Measurements from ENCODE around the gene CORIN.

Gene CORIN

GRCh38 chr4:47733302-47734175, 104.3 kb downstream of the CORIN start:
- DNase-seq (ENCODE audit: extremely low spot score), result no peak
- TF ChIP-seq NFRKB (IDR thresholded peaks at IDR 0.05) (no peak), FOXM1 (IDR thresholded peaks at IDR 0.05; ENCODE audit: borderline replicate concordance) (no peak), FOXK2 (IDR thresholded peaks at IDR 0.05) (no peak), SP1 (IDR thresholded peaks at IDR 0.05) (no peak), FOXA1 (IDR thresholded peaks at IDR 0.05) (no peak), BHLHE40 (IDR thresholded peaks at IDR 0.05; ENCODE audit: borderline replicate concordance) (no peak)
- ChIA-PET CTCF (no interaction called here), POLR2A (no interaction called here)

GRCh38 chr4:47731182-47731581, 106.7 kb downstream of the CORIN start:
- TF ChIP-seq ZNF384 (IDR thresholded peaks at IDR 0.05) (no peak), TARDBP (IDR thresholded peaks at IDR 0.05) (no peak), CTBP1 (IDR thresholded peaks at IDR 0.05; ENCODE audit: borderline replicate concordance) (no peak), HDGF (IDR thresholded peaks at IDR 0.05; ENCODE audit: borderline replicate concordance) (no peak)
- DNase-seq (ENCODE audit: extremely low spot score), result no peak
- ChIA-PET CTCF (no interaction called here), POLR2A (no interaction called here)

GRCh38 chr4:47729131-47729680, 108.7 kb downstream of the CORIN start:
- ChIA-PET CTCF (no interaction called here), POLR2A (no interaction called here)
- DNase-seq (ENCODE audit: extremely low spot score), result no peak
- TF ChIP-seq HDGF (IDR thresholded peaks at IDR 0.05; ENCODE audit: borderline replicate concordance), result no peak
- TF ChIP-seq L3MBTL2 (conservative IDR thresholded peaks at IDR 0.05), result no peak
- no peak for TF ChIP-seq ZNF384 (IDR thresholded peaks at IDR 0.05)
- no peak for TF ChIP-seq ARNT (IDR thresholded peaks at IDR 0.05)
- TF ChIP-seq CTBP1 (IDR thresholded peaks at IDR 0.05; ENCODE audit: borderline replicate concordance), result no peak
- no peak for TF ChIP-seq FOXA1 (IDR thresholded peaks at IDR 0.05)
- TF ChIP-seq FOXK2 (IDR thresholded peaks at IDR 0.05), result no peak
- no peak for TF ChIP-seq FOXM1 (IDR thresholded peaks at IDR 0.05; ENCODE audit: borderline replicate concordance)
- TF ChIP-seq SP1 (IDR thresholded peaks at IDR 0.05), result no peak
- no peak for TF ChIP-seq NFRKB (IDR thresholded peaks at IDR 0.05)
- TF ChIP-seq SUZ12 (IDR thresholded peaks at IDR 0.05), result no peak
- no peak for TF ChIP-seq TARDBP (IDR thresholded peaks at IDR 0.05)
- TF ChIP-seq BHLHE40 (IDR thresholded peaks at IDR 0.05; ENCODE audit: borderline replicate concordance), result no peak

GRCh38 chr4:47721892-47722575, 115.8 kb downstream of the CORIN start:
- CTCF ChIA-PET, result no interaction called here
- POLR2A ChIA-PET, result no interaction called here
- TF ChIP-seq FOXK2 (IDR thresholded peaks at IDR 0.05), result no peak
- no peak for DNase-seq (ENCODE audit: extremely low spot score)

- POLR2A ChIA-PET, result no interaction called here
- CTCF ChIA-PET, result no interaction called here
- no peak for DNase-seq (ENCODE audit: extremely low spot score)
- no peak for TF ChIP-seq FOXK2 (IDR thresholded peaks at IDR 0.05)
Observed at GRCh38 chr4:47721485-47721884, 116.4 kb downstream of the CORIN start.

GRCh38 chr4:47720787-47721186, 117.1 kb downstream of the CORIN start:
- POLR2A ChIA-PET, result no interaction called here
- no peak for DNase-seq (ENCODE audit: extremely low spot score)
- no peak for TF ChIP-seq SUZ12 (IDR thresholded peaks at IDR 0.05)
- TF ChIP-seq NFRKB (IDR thresholded peaks at IDR 0.05), result no peak
- TF ChIP-seq ARNT (IDR thresholded peaks at IDR 0.05), result no peak
- no peak for TF ChIP-seq LEF1 (IDR thresholded peaks at IDR 0.05; ENCODE audit: borderline replicate concordance)
- TF ChIP-seq L3MBTL2 (conservative IDR thresholded peaks at IDR 0.05), result no peak
- TF ChIP-seq HDGF (IDR thresholded peaks at IDR 0.05; ENCODE audit: borderline replicate concordance), result no peak
- no peak for TF ChIP-seq SP1 (IDR thresholded peaks at IDR 0.05)
- TF ChIP-seq CTBP1 (IDR thresholded peaks at IDR 0.05; ENCODE audit: borderline replicate concordance), result no peak
- no peak for TF ChIP-seq BHLHE40 (IDR thresholded peaks at IDR 0.05; ENCODE audit: borderline replicate concordance)
- no peak for TF ChIP-seq FOXM1 (IDR thresholded peaks at IDR 0.05; ENCODE audit: borderline replicate concordance)
- TF ChIP-seq FOXK2 (IDR thresholded peaks at IDR 0.05), result no peak
- no peak for TF ChIP-seq ELF4 (IDR thresholded peaks at IDR 0.05)
- TF ChIP-seq ZNF384 (IDR thresholded peaks at IDR 0.05), result no peak
- no peak for TF ChIP-seq FOXA1 (IDR thresholded peaks at IDR 0.05)
- TF ChIP-seq PKNOX1 (IDR thresholded peaks at IDR 0.05), result no peak
- TF ChIP-seq TARDBP (IDR thresholded peaks at IDR 0.05), result no peak
- CTCF ChIA-PET, result no interaction called here

DNA sequence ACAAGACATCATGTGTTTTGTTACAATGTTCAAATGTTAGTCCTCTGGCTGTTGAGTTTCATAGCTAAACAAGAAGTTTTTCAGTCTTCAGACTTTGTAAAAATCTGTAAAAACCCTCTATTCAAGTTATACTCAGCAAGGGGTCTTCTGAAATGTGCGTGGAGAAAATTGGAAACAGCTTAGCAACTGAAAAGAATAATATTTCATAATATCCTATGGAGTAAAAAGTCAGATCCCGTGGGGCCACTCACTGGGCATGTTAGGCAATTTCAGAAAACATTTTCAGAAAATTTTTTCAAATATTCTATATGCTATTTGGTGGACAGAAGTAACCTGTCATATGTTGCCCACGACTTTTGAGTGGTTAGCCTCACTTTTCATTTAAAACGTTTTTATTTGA, 118.3 kb downstream of the CORIN start:
- CTCF ChIA-PET, result no interaction called here
- DNase-seq (ENCODE audit: extremely low spot score), result no peak
- TF ChIP-seq FOXA1 (IDR thresholded peaks at IDR 0.05) (no peak), SP1 (IDR thresholded peaks at IDR 0.05) (no peak), LEF1 (IDR thresholded peaks at IDR 0.05; ENCODE audit: borderline replicate concordance) (no peak), FOXM1 (IDR thresholded peaks at IDR 0.05; ENCODE audit: borderline replicate concordance) (no peak), CTBP1 (IDR thresholded peaks at IDR 0.05; ENCODE audit: borderline replicate concordance) (no peak), NFRKB (IDR thresholded peaks at IDR 0.05) (no peak), ELF4 (IDR thresholded peaks at IDR 0.05) (no peak), PKNOX1 (IDR thresholded peaks at IDR 0.05) (no peak), TARDBP (IDR thresholded peaks at IDR 0.05) (no peak), HDGF (IDR thresholded peaks at IDR 0.05; ENCODE audit: borderline replicate concordance) (no peak), ZNF384 (IDR thresholded peaks at IDR 0.05) (no peak), BHLHE40 (IDR thresholded peaks at IDR 0.05; ENCODE audit: borderline replicate concordance) (no peak), SUZ12 (IDR thresholded peaks at IDR 0.05) (no peak), FOXK2 (IDR thresholded peaks at IDR 0.05) (no peak), ARNT (IDR thresholded peaks at IDR 0.05) (no peak), L3MBTL2 (conservative IDR thresholded peaks at IDR 0.05) (no peak)
- POLR2A ChIA-PET, result no interaction called here

Measured in HEK293T (cell line).